A549 treated with AZD9567 at 1 μM for 4 hours (cell line): ENCODE results near the gene OLFM2. TPM values are rescaled to one million over a fixed set of nuclear protein-coding genes. Genes with fewer than 3 reads are reported as not detected.

ENCODE experiments used
- total RNA-seq: library from RNA; stranded (reverse); fragments of 200-300 nt; extraction: Qiagen RNA extraction; gene quantifications from 5 replicates; pipeline ENCODE4 v1.2.3, GENCODE V29; 2022; ENCODE audit not compliant: insufficient read depth

The OLFM2 gene
- total RNA-seq = 4.4 to 10.5 TPM (median 9.8 TPM) in 5 replicates

GRCh38 chr19:9936326-9937000 lies at the start of gene OLFM2:
OLFM2 (minus strand) TSS chr19:9936515; CDS start chr19:9936366, 149 bp downstream.

DNA sequence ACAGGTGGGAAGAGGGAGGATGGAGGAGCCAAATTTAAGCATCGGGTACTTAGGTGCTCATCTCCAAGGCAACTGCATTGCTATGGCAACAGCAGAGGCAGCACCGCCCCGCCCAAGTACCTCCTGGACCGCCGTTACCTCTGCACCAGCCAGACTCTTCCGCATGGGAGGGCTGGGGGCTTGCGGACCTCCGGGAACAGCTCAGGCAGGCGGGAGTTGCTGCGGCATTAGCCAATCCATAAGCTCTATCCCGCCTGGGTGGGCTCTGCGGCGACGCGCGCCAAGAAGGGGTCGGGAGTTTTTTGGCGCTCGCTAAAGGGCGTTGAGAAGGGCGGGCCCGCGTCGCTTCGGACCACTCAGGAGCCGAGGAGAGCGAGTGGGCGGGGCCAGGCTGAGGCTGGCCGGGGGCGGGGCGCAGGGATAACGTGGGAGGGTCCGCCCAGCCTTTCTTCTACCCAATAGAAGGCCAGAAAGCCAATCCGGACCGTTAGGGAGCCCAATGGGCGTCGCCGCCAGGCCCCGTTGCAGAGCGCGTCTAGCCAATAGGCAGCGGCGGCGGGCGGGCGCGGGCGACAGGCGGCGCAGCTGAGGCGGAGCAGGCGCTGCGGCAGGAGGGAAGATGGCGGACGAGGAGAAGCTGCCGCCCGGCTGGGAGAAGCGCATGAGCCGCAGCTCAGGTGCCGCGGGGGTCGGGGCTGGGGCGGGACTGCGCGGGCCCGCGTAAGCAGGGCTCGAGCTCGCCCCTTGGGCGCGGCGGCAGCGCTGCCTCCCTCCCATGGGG lies 101.4 kb downstream of the OLFM2 start, which contains the start of gene PIN1:
Gene PIN1, plus strand, starts transcription at position 593 of the 781 bp plus-strand sequence. Its CDS starts 27 bp downstream, at position 620.

DNA sequence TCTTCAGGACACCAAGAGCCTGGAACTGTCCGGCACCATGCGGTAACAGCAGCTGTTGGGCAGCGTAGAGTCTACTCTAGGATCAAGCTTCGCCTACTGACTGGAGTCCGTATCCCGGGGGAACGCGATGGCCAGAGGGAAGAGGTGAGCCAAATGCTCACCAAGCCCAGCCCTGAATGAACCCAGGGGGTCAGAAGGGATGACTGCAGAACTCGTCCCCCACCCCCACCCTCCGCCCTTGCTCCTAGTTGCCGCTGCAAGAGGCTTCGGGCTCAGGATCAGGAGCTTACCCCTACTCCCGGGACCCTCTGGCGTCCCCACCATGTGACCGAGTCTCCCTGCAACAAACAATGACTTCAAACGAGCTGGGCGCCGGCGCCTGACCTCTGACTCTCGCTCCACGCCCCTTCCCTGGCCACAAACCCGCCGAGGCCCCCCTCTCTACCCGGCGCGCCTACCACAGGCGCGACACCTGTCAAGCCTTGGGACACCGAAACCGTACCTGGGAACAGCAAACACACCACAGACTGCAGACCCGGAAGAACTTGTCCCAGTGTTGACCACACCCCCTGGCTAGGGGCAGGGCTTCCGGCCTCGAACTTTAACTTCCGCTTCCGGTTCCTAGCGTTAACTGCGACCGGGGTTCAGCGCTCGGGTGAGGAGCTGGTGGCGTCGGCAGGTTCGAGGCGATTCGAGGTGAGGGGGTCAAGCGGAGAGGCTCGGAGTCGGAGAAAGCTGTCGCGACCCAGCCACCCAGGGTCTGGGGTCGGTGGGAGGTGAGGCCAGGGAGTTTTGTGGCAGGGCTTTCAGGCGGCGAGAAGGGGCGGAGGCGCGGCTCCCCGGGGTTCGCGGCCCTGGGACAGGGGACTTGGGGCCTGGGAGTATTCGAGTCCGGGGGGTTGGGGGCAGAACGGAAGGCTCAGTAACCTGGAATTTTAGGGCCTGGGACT lies 108.8 kb downstream of the OLFM2 start, which contains the start of gene UBL5:
Gene UBL5, plus strand, starts transcription at position 630 of the 950 bp plus-strand sequence. CDS start 420 bp downstream, outside the sequence.

GRCh38 chr19:9818734-9819595 lies 117.3 kb downstream of the OLFM2 start, which contains the start of gene FBXL12:
FBXL12 (minus strand) TSS chr19:9819079; CDS start chr19:9818813, 266 bp downstream.

Other genes with a start within 250 kb of the OLFM2 start
- gene ZNF846, start 167.8 kb downstream of the OLFM2 start, total RNA-seq = 0.86 to 1.6 TPM (median 1.3 TPM) in 4 of 5 replicates, not detected in the other
- 12.4 to 15.9 TPM (median 14.9 TPM) in 5 replicates for gene FBXL12, start 117.4 kb downstream of the OLFM2 start, total RNA-seq
- 396 to 441 TPM (median 414 TPM) in 5 replicates for gene UBL5, start 108.6 kb downstream of the OLFM2 start, total RNA-seq
- 71.8 to 83.5 TPM (median 81.5 TPM) in 5 replicates for gene PIN1, start 101.2 kb downstream of the OLFM2 start, total RNA-seq
- 2.2 to 3.6 TPM (median 3.1 TPM) in 5 replicates for gene COL5A3, start 74.0 kb upstream of the OLFM2 start, total RNA-seq
- 0.16 to 0.24 TPM (median 0.18 TPM) in 4 of 5 replicates, not detected in the other for gene RDH8, start 77.0 kb upstream of the OLFM2 start, total RNA-seq
- gene SHFL, start 149.8 kb upstream of the OLFM2 start, total RNA-seq = 4.8 to 8.3 TPM (median 6.9 TPM) in 5 replicates
- 0.06 to 0.22 TPM (median 0.13 TPM) in 4 of 5 replicates, not detected in the other for gene ANGPTL6, start 166.2 kb upstream of the OLFM2 start, total RNA-seq
- gene PPAN, start 169.8 kb upstream of the OLFM2 start, total RNA-seq = 34.6 to 57.9 TPM (median 51.9 TPM) in 5 replicates
- 3.1 to 11.8 TPM (median 8.1 TPM) in 5 replicates for gene P2RY11, start 175.2 kb upstream of the OLFM2 start, total RNA-seq
- gene EIF3G, start 183.4 kb upstream of the OLFM2 start, total RNA-seq = 160 to 183 TPM (median 169 TPM) in 5 replicates